HepG2 (cell line): ENCODE measurements around the gene TALDO1. TPM values are rescaled to one million over a fixed set of nuclear protein-coding genes. Genes with fewer than 3 reads are reported as not detected.

Experiments used
- ARID5B ChIP-seq: IDR thresholded peaks from 2 replicates; pipeline ENCODE4 v1.4.0; 2020; ENCODE audit warnings: mild to moderate bottlenecking, missing genetic modification reagents
- ARNTL ChIP-seq: sonication (generic); formaldehyde crosslinking; IDR thresholded peaks from 2 replicates; pipeline ENCODE4 v1.4.0; 2020; ENCODE audit warnings: mild to moderate bottlenecking, missing genetic modification reagents
- ATF6 ChIP-seq: sonication (generic); formaldehyde crosslinking; conservative IDR thresholded peaks from 2 replicates; pipeline ENCODE4 v1.4.0; 2020; ENCODE audit warnings: missing genetic modification reagents
- ATF7 ChIP-seq, 2 experiments: fragments of 450-650 bp in 1 of 2; sonication (generic) in 1 of 2; formaldehyde crosslinking in 1 of 2; IDR thresholded peaks; 2 replicates each; pipeline versions ENCODE4 v1.4.0 to v1.6.1; 2016 to 2020; ENCODE audit warnings: antibody characterized with exemption in 1 of 2, mild to moderate bottlenecking in 1 of 2, missing genetic modification reagents in 1 of 2
- DPF2 ChIP-seq: sonication (generic); formaldehyde crosslinking; IDR thresholded peaks from 2 replicates; pipeline ENCODE4 v1.4.0; 2020; ENCODE audit warnings: mild to moderate bottlenecking, low read depth, missing genetic modification reagents, borderline replicate concordance
- KLF11 ChIP-seq: IDR thresholded peaks from 2 replicates; pipeline ENCODE4 v1.6.1; 2016; ENCODE audit warnings: missing compliant biosample characterization
- LRRFIP1 ChIP-seq: sonication (generic); formaldehyde crosslinking; conservative IDR thresholded peaks from 2 replicates; pipeline ENCODE4 v1.4.0; 2020; ENCODE audit warnings: missing genetic modification reagents
- NR1H2 ChIP-seq: sonication (generic); formaldehyde crosslinking; IDR thresholded peaks from 2 replicates; pipeline ENCODE4 v1.8.1; 2022; ENCODE audit warnings: low read depth, missing genetic modification reagents, borderline replicate concordance
- SYNCRIP ChIP-seq: fragments of 200-400 bp; formaldehyde crosslinking; IDR thresholded peaks from 2 replicates; pipeline ENCODE4 v1.6.1; 2018; ENCODE audit warnings: mild to moderate bottlenecking, low read depth, low read length; ENCODE audit not compliant: insufficient read depth
- ZC3H13 ChIP-seq: sonication (generic); formaldehyde crosslinking; IDR thresholded peaks from 2 replicates; pipeline ENCODE4 v1.8.1; 2023; ENCODE audit warnings: mild to moderate bottlenecking, missing genetic modification reagents, moderate library complexity
- ZNF101 ChIP-seq: sonication (generic); formaldehyde crosslinking; IDR thresholded peaks from 2 replicates; pipeline ENCODE4 v1.4.0; 2020; ENCODE audit warnings: mild to moderate bottlenecking, low read depth, missing genetic modification reagents, borderline replicate concordance
- ZNF510 ChIP-seq: sonication (generic); formaldehyde crosslinking; IDR thresholded peaks from 2 replicates; pipeline ENCODE4 v1.4.0; 2020; ENCODE audit warnings: low read depth, mild to moderate bottlenecking, missing genetic modification reagents
- ZNF543 ChIP-seq: sonication (generic); formaldehyde crosslinking; IDR thresholded peaks from 2 replicates; pipeline ENCODE4 v1.4.0; 2020; ENCODE audit warnings: mild to moderate bottlenecking, missing genetic modification reagents
- ZNF546 ChIP-seq: sonication (generic); formaldehyde crosslinking; conservative IDR thresholded peaks from 2 replicates; pipeline ENCODE4 v1.8.1; 2023; ENCODE audit warnings: mild to moderate bottlenecking, missing genetic modification reagents
- ZNF574 ChIP-seq: sonication (generic); formaldehyde crosslinking; IDR thresholded peaks from 2 replicates; pipeline ENCODE4 v1.4.0; 2020; ENCODE audit warnings: missing genetic modification reagents
- ZNF839 ChIP-seq: sonication (generic); formaldehyde crosslinking; IDR thresholded peaks from 2 replicates; pipeline ENCODE4 v1.4.0; 2020; ENCODE audit warnings: missing genetic modification reagents, mild to moderate bottlenecking, borderline replicate concordance
- polyA plus RNA-seq, 8 experiments: library from polyadenylated mRNA; depleted of rRNA in 3 of 8; stranded (reverse) in 7 of 8; unstranded in 1 of 8; fragments of >200 nt; fragmentation: Illumina TruSeq in 4 of 8; extraction: Trizol in 4 of 8; gene quantifications; 2 replicates each; pipeline versions ENCODE4 v1.2.1 to v1.2.3, GENCODE V29; 2011 to 2016; ENCODE audit warnings: low read depth in 4 of 8, missing spikeins in 1 of 8, mixed read lengths in 1 of 8; ENCODE audit not compliant: insufficient read depth in 1 of 8
- total RNA-seq, 5 experiments: library from RNA; depleted of rRNA; stranded (reverse); fragments of >200 nt; fragmentation: Illumina TruSeq; extraction: Trizol; gene quantifications; 2 replicates each; pipeline ENCODE4 v1.2.3, GENCODE V29; 2016; ENCODE audit warnings: low read depth in 1 of 5

TALDO1 gene
- total and polyA plus RNA-seq, 2 of the 13 experiments (the other 11 are each of a cell fraction or from before 2014, with no cell fraction given) = 107 to 240 TPM

DNA sequence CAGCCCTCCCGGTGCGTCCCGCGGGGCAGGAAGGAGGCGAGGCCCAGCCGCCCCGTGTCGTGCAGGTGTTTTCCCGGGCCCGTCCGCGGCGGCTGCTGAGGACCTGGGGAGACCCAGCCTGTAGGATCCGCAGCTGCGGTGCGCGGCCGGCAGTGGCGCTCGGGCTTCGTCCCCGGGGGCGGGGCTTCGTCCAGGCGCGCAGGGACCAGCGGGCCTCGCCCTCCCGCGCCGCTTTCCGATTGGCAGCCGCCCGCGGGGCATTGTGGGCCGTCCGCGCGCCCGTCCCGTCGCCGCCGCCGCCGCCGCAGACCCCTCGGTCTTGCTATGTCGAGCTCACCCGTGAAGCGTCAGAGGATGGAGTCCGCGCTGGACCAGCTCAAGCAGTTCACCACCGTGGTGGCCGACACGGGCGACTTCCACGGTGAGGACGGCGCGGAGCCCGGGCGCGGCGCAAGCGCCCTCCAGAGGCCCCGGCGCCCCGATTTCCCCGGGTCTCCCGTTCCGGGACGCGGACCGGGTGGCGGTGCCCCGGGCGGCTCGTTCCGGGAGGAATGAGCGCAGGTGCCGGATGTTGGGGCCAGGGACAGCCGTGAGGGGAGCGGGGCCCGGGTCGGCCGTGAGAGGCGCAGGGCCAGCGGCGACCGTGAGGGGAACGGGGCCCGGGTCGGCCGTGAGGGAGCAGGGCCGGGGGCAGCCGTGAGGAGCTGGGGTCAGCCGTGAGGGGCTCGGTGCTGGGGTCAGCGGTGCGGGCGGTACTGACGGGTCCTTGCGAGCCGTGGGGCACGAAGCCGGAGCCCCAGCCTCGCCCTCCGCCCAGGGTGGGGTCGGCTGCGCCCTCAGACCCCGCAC, at the start of gene TALDO1 (continued):
- TF ChIP-seq ZNF546 (CRISPR knock-in tag) = 0 out of 2 replicates have a peak, but pooled peaks have one; percentile 26
- no peak for TF ChIP-seq ZNF101 (CRISPR knock-in tag)
- no peak for TF ChIP-seq ZNF839 (CRISPR knock-in tag)
- TF ChIP-seq ZNF574 (CRISPR knock-in tag) = peak; percentile 75
- TF ChIP-seq SYNCRIP = no peak
- peak; percentile 45; the same call in 1 of the 2 replicates for TF ChIP-seq ZC3H13 (CRISPR knock-in tag)
- no peak for TF ChIP-seq DPF2 (CRISPR knock-in tag)
- TF ChIP-seq ZNF543 (CRISPR knock-in tag) = peak; percentile 85; the same call in 1 of the 2 replicates
- 0 out of 2 replicates have a peak, but pooled peaks have one; percentile 61 for TF ChIP-seq ZNF510
- TF ChIP-seq LRRFIP1 (CRISPR knock-in tag) = no peak
- 0 out of 2 replicates have a peak, but pooled peaks have one; percentile 12 for TF ChIP-seq ARID5B (CRISPR knock-in tag)
- TF ChIP-seq KLF11 (CRISPR knock-in tag) = no peak
- no peak for TF ChIP-seq ATF7 (IDR thresholded peaks at IDR 0.05)
- TF ChIP-seq ATF7 (CRISPR knock-in tag; IDR thresholded peaks at IDR 0.05) = 0 out of 2 replicates have a peak, but pooled peaks have one; percentile 43
- TF ChIP-seq NR1H2 (CRISPR knock-in tag) = no peak
- TF ChIP-seq ARNTL = peak; percentile 83; the same call in 1 of the 2 replicates
- no peak for TF ChIP-seq ATF6 (CRISPR knock-in tag)
